Left lung (tissue), 10 donors: ENCODE results near the gene TLR2. TPM values are rescaled to one million over a fixed set of nuclear protein-coding genes. Genes with fewer than 3 reads are reported as not detected.

ENCODE experiments used
- ATAC-seq: fragments of 200-7000 bp; cut with Tn5 transposase; one replicate; pipeline ENCODE4 v1.9.1; 2020; ENCODE audit warnings: moderate library complexity
- DNase-seq, 4 donors: peaks; one replicate each; pipeline ENCODE4 v3.0.0-alpha.2; 2013 to 2020
- H3K27ac ChIP-seq, 2 donors: fragments of 200-600 bp; sonication (generic) in 1 of 2; one replicate each; pipeline versions ENCODE4 v1.5.0 to v1.8.0; 2020 to 2021
- H3K27me3 ChIP-seq, 2 donors: fragments of 200-600 bp; sonication (generic) in 1 of 2; one replicate each; pipeline versions ENCODE4 v1.5.0 to v1.8.0; 2020 to 2021
- H3K36me3 ChIP-seq, 2 donors: fragments of 200-600 bp; sonication (generic) in 1 of 2; one replicate each; pipeline versions ENCODE4 v1.5.0 to v1.8.0; 2020 to 2021
- H3K4me1 ChIP-seq, 2 donors: fragments of 200-600 bp; one replicate each; pipeline ENCODE4 v1.8.0; 2021
- H3K4me3 ChIP-seq, 2 donors: fragments of 200-600 bp; sonication (generic) in 1 of 2; one replicate each; pipeline versions ENCODE4 v1.5.0 to v1.8.0; 2020 to 2021; ENCODE audit warnings: mild to moderate bottlenecking in 1 of 2
- H3K9me3 ChIP-seq, 2 donors: fragments of 200-600 bp; sonication (generic) in 1 of 2; one replicate each; pipeline versions ENCODE4 v1.5.0 to v1.8.0; 2020 to 2021
- intact Hi-C, 2 donors: fragments of 100-400 bp; cut with DNase I; formaldehyde crosslinking; loops; one replicate each; pipeline versions ENCODE4 v1.11.2 to v1.14.2; 2022
- polyA plus RNA-seq, 6 donors: library from polyadenylated mRNA; unstranded; fragments of 120-200 nt; gene quantifications; one replicate each; pipeline ENCODE4 v1.2.1, GENCODE V29; 2013; ENCODE audit not compliant: insufficient read length in 6 of 6
- total RNA-seq, 2 donors: library from RNA; stranded (reverse); fragmentation: NEBNext Ultra II Directional; extraction: Animal tissue kit (Norgen Biotek cat#: 25700); gene quantifications; one replicate each; pipeline ENCODE4 v1.2.1, GENCODE V29; 2021
- TF ChIP-seq, protein P1 (sequence below), 2 donors: fragments of 200-600 bp; sonication (generic) in 1 of 2; IDR thresholded peaks; one replicate each; pipeline versions ENCODE4 v1.5.0 to v1.8.0; 2021; ENCODE audit warnings: antibody characterized with exemption in 2 of 2
- donor health status: DM: no; HTN: yes; CAD: no.
- donor health status: DM: no; HTN: no; CAD: no.

The TLR2 gene
- total and polyA plus RNA-seq, 8 donors, result 19.5 to 170 (median 39.0) TPM

DNA sequence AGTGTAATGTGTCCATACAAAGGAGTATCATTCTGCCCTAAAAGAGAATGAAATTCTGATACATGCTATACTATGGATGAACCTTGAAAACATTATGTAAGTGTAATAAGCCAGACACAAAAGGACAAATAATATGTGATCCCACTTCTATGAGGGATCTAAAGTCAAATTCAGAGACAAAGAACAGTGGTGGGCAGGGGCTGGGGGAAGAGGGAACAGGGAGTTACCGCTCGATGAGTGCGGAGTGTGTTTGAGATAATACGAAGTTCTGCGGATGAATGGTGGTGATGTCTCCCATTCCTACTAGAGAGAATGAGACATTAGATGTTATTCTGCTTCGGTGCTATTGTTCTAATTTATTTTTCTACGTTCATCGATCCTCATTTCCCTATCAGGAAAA is 46.1 kb upstream of the TLR2 start:
- Histone ChIP-seq H3K27ac (no peak overlapping the region), H3K27me3 (no peaks in the 10 kb centered on the region), H3K4me1 (peaks cover 0 to 7% of the 10 kb centered on the region in 2 donors), H3K4me3 (no peak overlapping the region), H3K9me3 (no peaks in the 10 kb centered on the region), H3K36me3 (peaks cover 0 to 43% of the 10 kb centered on the region in 2 donors)
- intact Hi-C loops, result loop anchor here in 1 of 2 donors (10.0 kb wide), 1 partner anchor 117 kb away; no protein-coding TSS in a partner anchor
- ATAC-seq, result no peak
- TF ChIP-seq, protein P1, sequence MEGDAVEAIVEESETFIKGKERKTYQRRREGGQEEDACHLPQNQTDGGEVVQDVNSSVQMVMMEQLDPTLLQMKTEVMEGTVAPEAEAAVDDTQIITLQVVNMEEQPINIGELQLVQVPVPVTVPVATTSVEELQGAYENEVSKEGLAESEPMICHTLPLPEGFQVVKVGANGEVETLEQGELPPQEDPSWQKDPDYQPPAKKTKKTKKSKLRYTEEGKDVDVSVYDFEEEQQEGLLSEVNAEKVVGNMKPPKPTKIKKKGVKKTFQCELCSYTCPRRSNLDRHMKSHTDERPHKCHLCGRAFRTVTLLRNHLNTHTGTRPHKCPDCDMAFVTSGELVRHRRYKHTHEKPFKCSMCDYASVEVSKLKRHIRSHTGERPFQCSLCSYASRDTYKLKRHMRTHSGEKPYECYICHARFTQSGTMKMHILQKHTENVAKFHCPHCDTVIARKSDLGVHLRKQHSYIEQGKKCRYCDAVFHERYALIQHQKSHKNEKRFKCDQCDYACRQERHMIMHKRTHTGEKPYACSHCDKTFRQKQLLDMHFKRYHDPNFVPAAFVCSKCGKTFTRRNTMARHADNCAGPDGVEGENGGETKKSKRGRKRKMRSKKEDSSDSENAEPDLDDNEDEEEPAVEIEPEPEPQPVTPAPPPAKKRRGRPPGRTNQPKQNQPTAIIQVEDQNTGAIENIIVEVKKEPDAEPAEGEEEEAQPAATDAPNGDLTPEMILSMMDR (IDR thresholded peaks at IDR 0.05), result no peak
- DNase-seq, result no peak

DNA sequence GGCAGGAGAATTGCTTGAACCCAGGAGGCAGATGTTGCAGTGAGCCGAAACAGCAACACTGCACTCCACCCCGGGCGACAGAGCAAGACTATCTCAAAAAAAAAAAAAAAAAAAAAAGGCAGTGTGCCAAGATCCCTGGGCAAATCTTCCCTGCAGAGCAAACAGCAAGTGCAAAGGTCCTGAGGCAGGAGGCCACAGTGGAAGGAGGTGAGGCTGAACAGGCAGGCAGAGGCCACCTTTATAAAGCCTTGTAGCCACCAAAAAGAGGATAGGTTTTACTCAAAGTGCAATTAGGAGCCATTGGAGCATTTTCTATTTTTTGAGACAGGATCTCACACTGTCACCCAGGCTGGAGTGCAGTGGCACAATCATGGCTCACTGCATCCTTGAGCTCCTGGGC is 45.1 kb upstream of the TLR2 start:
- ATAC-seq (no peak), DNase-seq (no peak)
- intact Hi-C loops, result loop anchor here in 1 of 2 donors (10.0 kb wide), 1 partner anchor 116 kb away; no protein-coding TSS in a partner anchor
- Histone ChIP-seq H3K4me1 (peaks cover 4 to 17% of the 10 kb centered on the region in 2 donors), H3K27me3 (no peaks in the 10 kb centered on the region), H3K9me3 (no peaks in the 10 kb centered on the region), H3K36me3 (peaks cover 0 to 34% of the 10 kb centered on the region in 2 donors), H3K27ac (no peak overlapping the region), H3K4me3 (no peak overlapping the region)
- TF ChIP-seq, protein P1 (IDR thresholded peaks at IDR 0.05), result no peak

DNA sequence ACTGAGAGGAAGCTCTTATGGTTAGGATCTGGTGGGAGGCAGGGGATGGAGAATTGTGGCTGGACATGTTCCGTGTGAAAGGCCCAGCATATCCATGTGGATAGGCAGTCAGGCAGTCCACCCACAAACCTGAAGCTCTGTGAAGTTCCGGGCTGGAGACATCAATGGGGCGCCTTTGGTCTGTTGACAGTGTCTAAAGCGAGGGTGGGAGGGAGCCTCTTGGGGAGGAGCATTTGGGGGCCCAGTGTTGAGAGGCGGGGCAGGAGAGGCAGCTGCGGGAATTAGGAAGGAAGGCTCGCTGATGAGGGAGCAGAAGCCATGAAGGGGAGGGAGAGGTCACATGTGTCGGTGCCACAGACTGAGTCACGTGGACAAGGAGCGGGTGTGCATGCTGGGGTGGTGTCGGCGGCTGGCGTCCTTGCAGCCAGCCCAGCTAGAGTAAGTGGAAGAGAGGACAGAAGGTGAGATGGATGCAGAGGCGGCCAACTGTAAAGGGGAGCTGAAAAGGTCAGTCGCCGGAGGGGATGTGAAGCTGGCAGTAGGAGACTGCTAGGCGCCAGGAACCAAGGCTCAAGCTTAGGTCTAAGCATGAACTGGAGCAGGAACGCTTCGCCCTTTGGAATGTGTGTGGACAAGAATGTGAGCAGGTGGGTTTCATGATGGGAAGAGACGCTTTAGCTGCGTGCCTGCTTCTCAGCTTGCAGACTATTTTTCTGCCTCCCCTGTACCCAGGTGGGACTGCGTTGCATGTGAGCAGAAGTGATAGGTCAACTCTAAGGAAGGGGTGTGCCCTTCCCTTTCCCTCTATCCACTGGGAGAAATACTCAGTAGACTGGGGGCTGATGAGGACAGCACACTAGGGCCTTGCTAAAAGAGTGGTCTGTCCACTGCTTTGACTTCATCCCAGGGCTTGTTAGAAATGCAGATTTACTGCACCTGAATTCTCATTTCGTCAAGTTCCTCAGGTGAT is 44.0 kb upstream of the TLR2 start:
- H3K27ac ChIP-seq, result no peak overlapping the region
- TF ChIP-seq, protein P1 (IDR thresholded peaks at IDR 0.05), result no peak
- no peak overlapping the region for H3K4me3 ChIP-seq
- no peaks in the 10 kb centered on the region for H3K27me3 ChIP-seq
- H3K4me1 ChIP-seq, result peaks cover 4 to 27% of the 10 kb centered on the region in 2 donors
- H3K36me3 ChIP-seq, result peaks cover 0 to 27% of the 10 kb centered on the region in 2 donors
- peaks cover 0 to 2% of the 10 kb centered on the region in 2 donors for H3K9me3 ChIP-seq
- no peak for ATAC-seq
- DNase-seq, result no peak
- intact Hi-C loops, result loop anchor here in 1 of 2 donors (10.0 kb wide), 1 partner anchor 115 kb away; no protein-coding TSS in a partner anchor

DNA sequence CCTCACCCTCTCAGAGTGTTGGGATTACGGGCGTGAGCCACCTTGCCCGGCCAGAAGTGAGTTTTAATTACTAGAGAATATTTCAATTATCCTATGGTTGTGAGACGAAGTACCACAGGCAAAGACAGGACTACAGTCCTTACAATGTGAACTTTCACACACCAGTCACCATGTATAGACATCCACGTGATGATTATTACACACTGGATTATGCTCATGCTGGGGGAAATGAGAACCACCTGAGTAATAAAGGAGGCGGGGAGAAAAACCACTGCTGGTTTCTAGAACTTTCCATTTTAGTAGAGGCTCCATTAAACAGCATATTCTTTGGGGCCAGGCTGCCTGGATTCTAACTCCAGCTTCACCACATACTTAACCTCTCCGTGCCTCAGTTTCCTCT is 42.5 kb upstream of the TLR2 start:
- Histone ChIP-seq H3K27ac (no peak overlapping the region), H3K9me3 (peaks cover 0 to 5% of the 10 kb centered on the region in 2 donors), H3K4me3 (no peak overlapping the region), H3K27me3 (no peaks in the 10 kb centered on the region), H3K36me3 (peaks cover 0 to 14% of the 10 kb centered on the region in 2 donors), H3K4me1 (peaks cover 4 to 31% of the 10 kb centered on the region in 2 donors)
- TF ChIP-seq, protein P1 (IDR thresholded peaks at IDR 0.05), result no peak
- ATAC-seq (no peak), DNase-seq (no peak)
- intact Hi-C loops, result no loop called here
